H9 (cell line): ENCODE results near the gene CNMD. TPM values are rescaled to one million over a fixed set of nuclear protein-coding genes. Genes with fewer than 3 reads are reported as not detected.

ENCODE experiments used
- DNase-seq: peaks from one replicate; pipeline ENCODE4 v3.0.0-alpha.2; 2017
- H2AFZ ChIP-seq: one replicate; pipeline ENCODE4 v1.6.1; 2013; ENCODE audit warnings: mild to moderate bottlenecking, low read length, control low read depth, moderate library complexity
- H2AK5ac ChIP-seq: 2 replicates; pipeline ENCODE4 v1.6.1; 2013; ENCODE audit warnings: low read length, control low read depth, mixed read lengths; ENCODE audit not compliant: insufficient read length
- H2BK120ac ChIP-seq: one replicate; pipeline ENCODE4 v1.6.1; 2013; ENCODE audit warnings: low read depth, mild to moderate bottlenecking, low read length, control low read depth, inconsistent platforms; ENCODE audit not compliant: poor library complexity, severe bottlenecking
- H2BK12ac ChIP-seq: 2 replicates; pipeline ENCODE4 v1.6.1; 2013; ENCODE audit warnings: low read length, control low read depth, mixed read lengths, low read depth; ENCODE audit not compliant: insufficient read length
- H2BK15ac ChIP-seq: 2 replicates; pipeline ENCODE4 v1.6.1; 2013; ENCODE audit warnings: low read depth, low read length, control low read depth
- H2BK20ac ChIP-seq: one replicate; pipeline ENCODE4 v1.6.1; 2013; ENCODE audit warnings: low read depth, mild to moderate bottlenecking, low read length, control low read depth, inconsistent platforms; ENCODE audit not compliant: poor library complexity, severe bottlenecking
- H2BK5ac ChIP-seq: 2 replicates; pipeline ENCODE4 v1.6.1; 2013; ENCODE audit warnings: low read length, control low read depth, mixed read lengths; ENCODE audit not compliant: insufficient read length
- H3K14ac ChIP-seq: 2 replicates; pipeline ENCODE4 v1.6.1; 2013; ENCODE audit warnings: low read length, control low read depth; ENCODE audit not compliant: insufficient read depth
- H3K18ac ChIP-seq: 2 replicates; pipeline ENCODE4 v1.6.1; 2013; ENCODE audit warnings: low read depth, mild to moderate bottlenecking, mixed read lengths, low read length, control low read depth; ENCODE audit not compliant: insufficient read length
- H3K23ac ChIP-seq: 2 replicates; pipeline ENCODE4 v1.6.1; 2013; ENCODE audit warnings: low read length, control low read depth, mixed read lengths, low read depth; ENCODE audit not compliant: insufficient read length
- H3K23me2 ChIP-seq: 2 replicates; pipeline ENCODE4 v1.6.1; 2013; ENCODE audit warnings: low read depth, mild to moderate bottlenecking, mixed read lengths, low read length, control low read depth; ENCODE audit not compliant: insufficient read length, poor library complexity, severe bottlenecking
- H3K27ac ChIP-seq: 2 replicates; pipeline ENCODE4 v1.5.1; 2013; ENCODE audit warnings: low read length, control low read depth, mixed read lengths, low read depth; ENCODE audit not compliant: insufficient read length
- H3K27me3 ChIP-seq: 2 replicates; pipeline ENCODE4 v1.6.1; 2013; ENCODE audit warnings: low read length, control low read depth, inconsistent platforms; ENCODE audit not compliant: insufficient read depth
- H3K4ac ChIP-seq: 2 replicates; pipeline ENCODE4 v1.6.1; 2013; ENCODE audit warnings: low read depth, mild to moderate bottlenecking, control low read depth, inconsistent platforms, low read length, moderate library complexity
- H3K4me1 ChIP-seq: 2 replicates; pipeline ENCODE4 v1.6.1; 2013; ENCODE audit warnings: low read length, control low read depth, inconsistent platforms; ENCODE audit not compliant: insufficient read depth
- H3K4me2 ChIP-seq: 2 replicates; pipeline ENCODE4 v1.6.1; 2013; ENCODE audit warnings: low read length, control low read depth, mixed read lengths; ENCODE audit not compliant: insufficient read length, insufficient read depth
- H3K56ac ChIP-seq: 2 replicates; pipeline ENCODE4 v1.6.1; 2013; ENCODE audit warnings: low read depth, mild to moderate bottlenecking, mixed read lengths, low read length, control low read depth; ENCODE audit not compliant: insufficient read length
- H3K79me1 ChIP-seq: 2 replicates; pipeline ENCODE4 v1.6.1; 2013; ENCODE audit warnings: low read depth, mild to moderate bottlenecking, moderate library complexity, low read length, control low read depth, inconsistent platforms; ENCODE audit not compliant: insufficient read depth, poor library complexity, severe bottlenecking
- H3K79me2 ChIP-seq: 2 replicates; pipeline ENCODE4 v1.6.1; 2013; ENCODE audit warnings: low read length, control low read depth, inconsistent platforms; ENCODE audit not compliant: insufficient read depth
- H3K9ac ChIP-seq: 2 replicates; pipeline ENCODE4 v1.6.1; 2013; ENCODE audit warnings: low read length, control low read depth, mixed read lengths; ENCODE audit not compliant: insufficient read length; ENCODE audit errors: extremely low read depth
- H3K9me3 ChIP-seq: one replicate; pipeline ENCODE4 v1.6.1; 2013; ENCODE audit warnings: low read depth, low read length, inconsistent platforms; ENCODE audit not compliant: control insufficient read depth
- H3T11ph ChIP-seq: one replicate; pipeline ENCODE4 v1.6.1; 2013; ENCODE audit warnings: mild to moderate bottlenecking, low read length, control low read depth, inconsistent platforms
- H4K20me1 ChIP-seq: one replicate; pipeline ENCODE4 v1.6.1; 2013; ENCODE audit not compliant: control insufficient read depth, insufficient read length, insufficient read depth
- H4K5ac ChIP-seq: 2 replicates; pipeline ENCODE4 v1.6.1; 2013; ENCODE audit warnings: low read depth, mild to moderate bottlenecking, mixed read lengths, low read length, control low read depth; ENCODE audit not compliant: insufficient read length
- H4K8ac ChIP-seq: replicated peaks from 2 replicates; pipeline ENCODE4 v1.6.1; 2013; ENCODE audit warnings: low read length, control low read depth, mixed read lengths, low read depth; ENCODE audit not compliant: insufficient read length
- H4K91ac ChIP-seq: 2 replicates; pipeline ENCODE4 v1.6.1; 2013; ENCODE audit warnings: low read depth, mild to moderate bottlenecking, moderate library complexity, mixed read lengths, low read length, control low read depth; ENCODE audit not compliant: insufficient read length
- H3K27ac Mint-ChIP-seq, 3 experiments: 2 replicates in 2 of 3; 3 replicates in 1 of 3; pipeline ENCODE4 v1.8.0; 2020 to 2021; ENCODE audit warnings: mixed read lengths in 3 of 3, mild to moderate bottlenecking in 1 of 3, moderate library complexity in 1 of 3
- H3K27me3 Mint-ChIP-seq: 2 replicates; pipeline ENCODE4 v1.8.0; 2021; ENCODE audit warnings: low read depth, mild to moderate bottlenecking, moderate library complexity, mixed read lengths
- H3K36me3 Mint-ChIP-seq, 3 experiments: 2 replicates in 2 of 3; 3 replicates in 1 of 3; pipeline ENCODE4 v1.8.0; 2020 to 2021; ENCODE audit warnings: low read depth in 3 of 3, mixed read lengths in 3 of 3; ENCODE audit not compliant: insufficient read depth in 1 of 3
- H3K4me1 Mint-ChIP-seq, 2 experiments: 2 replicates each; pipeline ENCODE4 v1.8.0; 2020; ENCODE audit warnings: mixed read lengths in 2 of 2
- H3K4me3 Mint-ChIP-seq, 2 experiments: 2 replicates in 1 of 2; 3 replicates in 1 of 2; pipeline ENCODE4 v1.8.0; 2020 to 2021; ENCODE audit warnings: mild to moderate bottlenecking in 2 of 2, mixed read lengths in 2 of 2, moderate library complexity in 1 of 2
- H3K9me3 Mint-ChIP-seq, 2 experiments: 2 replicates in 1 of 2; 3 replicates in 1 of 2; pipeline ENCODE4 v1.8.0; 2020; ENCODE audit warnings: mild to moderate bottlenecking in 2 of 2, mixed read lengths in 2 of 2, moderate library complexity in 1 of 2
- CTCF ChIP-seq: fragments of 200-600 bp; sonication (generic); conservative IDR thresholded peaks from 3 replicates; pipeline ENCODE4 v1.8.0; 2021; ENCODE audit warnings: antibody characterized with exemption, mild to moderate bottlenecking
- WGBS: extraction: QIAGEN DNeasy Blood & Tissue Kit; methylation state at CpG from one replicate; pipeline ENCODE4 v1.1.7; 2013; ENCODE audit warnings: missing lambda C conversion rate, low lambda C conversion rate, mixed read lengths; ENCODE audit not compliant: insufficient read length; ENCODE audit errors: extremely low coverage; 5-methylcytosine and 5-hydroxymethylcytosine counted together
- total RNA-seq: library from RNA; stranded (reverse); gene quantifications from 2 replicates; pipeline ENCODE4 v1.2.1, GENCODE V29; 2021

The CNMD gene
- total RNA-seq, 1 experiment from 2014 or later: 96.0 TPM

- Mint-ChIP-seq H3K27ac (peak overlapping the region; percentile 46 to 93 (median 76); a peak in 5 of 7 replicates), H3K4me3 (peak overlapping the region; percentile 79 to 88), H3K27me3 (peaks cover 4% of the 10 kb centered on the region; the same call in 1 of the 2 replicates), H3K9me3 (peaks cover 6 to 8% of the 10 kb centered on the region in 2 experiments; a peak in 4 of 5 replicates), H3K4me1 (peaks cover 47 to 54% of the 10 kb centered on the region in 2 experiments), H3K36me3 (peaks cover 9 to 25% (median 23%) of the 10 kb centered on the region in 3 experiments)
- H3K18ac ChIP-seq: no peak overlapping the region
- no peak overlapping the region for H2AFZ ChIP-seq
- no peaks in the 10 kb centered on the region for H3K9me3 ChIP-seq
- no peak overlapping the region for H2BK12ac ChIP-seq
- peaks cover 2% of the 10 kb centered on the region; the same call in 1 of the 2 replicates for H3K4me1 ChIP-seq
- WGBS: no CpG with 5 or more reads among the region's 4 CpGs
- no peak overlapping the region for H3K9ac ChIP-seq
- H3K79me2 ChIP-seq: no peaks in the 10 kb centered on the region
- H2AK5ac ChIP-seq: no peak overlapping the region
- H2BK15ac ChIP-seq: no peak overlapping the region
- H4K20me1 ChIP-seq: no peaks in the 10 kb centered on the region
- no peak overlapping the region for H3T11ph ChIP-seq
- no peak overlapping the region for H4K91ac ChIP-seq
- TF ChIP-seq CTCF: no peak
- H3K4ac ChIP-seq: no peak overlapping the region
- peak overlapping the region; percentile 57 for H3K4me2 ChIP-seq
- H2BK5ac ChIP-seq: no peak overlapping the region
- no peak overlapping the region for H4K5ac ChIP-seq
- peak overlapping the region; percentile 34 for H3K27ac ChIP-seq
- H3K14ac ChIP-seq: no peak overlapping the region
- peaks cover 10% of the 10 kb centered on the region for H3K23me2 ChIP-seq
- H4K8ac ChIP-seq: no peak overlapping the region
- H3K56ac ChIP-seq: no peak overlapping the region
- H3K27me3 ChIP-seq: no peaks in the 10 kb centered on the region
- H2BK20ac ChIP-seq: no peak overlapping the region
- no peak overlapping the region for H3K23ac ChIP-seq
- no peaks in the 10 kb centered on the region for H3K79me1 ChIP-seq
- H2BK120ac ChIP-seq: no peak overlapping the region
- no peak for DNase-seq
Measured at GRCh38 chr13:52737965-52738364, 1.7 kb downstream of the CNMD start.
